K562 (cell line): Measurements from ENCODE around the gene TMOD3. TPM values are rescaled to one million over a fixed set of nuclear protein-coding genes. Genes with fewer than 3 reads are reported as not detected.

Experiments
- AFF1 ChIP-seq, 2 experiments: fragments of 450-650 bp; IDR thresholded peaks; 2 replicates each; pipeline ENCODE4 v1.6.1; 2018; ENCODE audit warnings: mild to moderate bottlenecking in 2 of 2, low read depth in 1 of 2; ENCODE audit not compliant: partially characterized antibody in 2 of 2
- BRD9 ChIP-seq: fragments of 450-650 bp; IDR thresholded peaks from 2 replicates; pipeline ENCODE4 v1.6.1; 2018; ENCODE audit warnings: low read depth; ENCODE audit not compliant: partially characterized antibody
- E4F1 ChIP-seq: fragments of 250-450 bp; sonication (Bioruptor Pico); IDR thresholded peaks from 2 replicates; pipeline ENCODE4 v1.5.0; 2021; ENCODE audit warnings: mild to moderate bottlenecking, borderline replicate concordance
- EWSR1 ChIP-seq: fragments of 450-650 bp; IDR thresholded peaks from 2 replicates; pipeline ENCODE4 v1.6.1; 2018; ENCODE audit warnings: borderline replicate concordance, mild to moderate bottlenecking, low read depth, moderate library complexity; ENCODE audit not compliant: partially characterized antibody
- KAT7 ChIP-seq: sonication (generic); formaldehyde crosslinking; IDR thresholded peaks from 2 replicates; pipeline ENCODE4 v1.8.0; 2022; ENCODE audit warnings: missing genetic modification reagents, mild to moderate bottlenecking, borderline replicate concordance
- KDM1A ChIP-seq, 2 experiments: fragments of 450-650 bp; IDR thresholded peaks; 2 replicates each; pipeline ENCODE4 v1.6.1; 2016; ENCODE audit warnings: mild to moderate bottlenecking in 2 of 2
- MAFG ChIP-seq: fragments of 450-650 bp; conservative IDR thresholded peaks from 2 replicates; pipeline ENCODE4 v1.6.1; 2016; ENCODE audit warnings: missing genetic modification characterization, missing compliant biosample characterization
- NCOA6 ChIP-seq: fragments of 450-650 bp; IDR thresholded peaks from 2 replicates; pipeline ENCODE4 v1.6.1; 2017; ENCODE audit warnings: mild to moderate bottlenecking
- POLR3A ChIP-seq: IDR thresholded peaks from 2 replicates; pipeline ENCODE4 v1.6.1; 2011; ENCODE audit warnings: borderline replicate concordance, mild to moderate bottlenecking, moderate library complexity; ENCODE audit not compliant: insufficient read length, insufficient read depth; ENCODE audit errors: extremely low read depth
- RBFOX2 ChIP-seq: fragments of 200-400 bp; formaldehyde crosslinking; IDR thresholded peaks from 2 replicates; pipeline ENCODE4 v1.6.1; 2017; ENCODE audit warnings: low read depth, mild to moderate bottlenecking, low read length, moderate library complexity
- RCOR1 ChIP-seq, 2 experiments: IDR thresholded peaks; 2 replicates each; pipeline ENCODE4 v1.6.1; 2012; ENCODE audit warnings: low read depth in 2 of 2, low read length in 2 of 2, borderline replicate concordance in 1 of 2, improper control_type of control experiment in 1 of 2
- RUNX1 ChIP-seq: sonication (generic); IDR thresholded peaks from 2 replicates; pipeline ENCODE4 v1.6.1; 2016; ENCODE audit warnings: antibody characterized with exemption, low read depth
- TAL1 ChIP-seq: fragments of 450-650 bp; IDR thresholded peaks from 2 replicates; pipeline ENCODE4 v1.6.1; 2016; ENCODE audit warnings: mild to moderate bottlenecking
- WHSC1 ChIP-seq: IDR thresholded peaks from one replicate; pipeline ENCODE4 v1.6.1; 2012; ENCODE audit warnings: low read length, control low read depth, inconsistent platforms
- XRCC3 ChIP-seq: fragments of 450-650 bp; IDR thresholded peaks from 2 replicates; pipeline ENCODE4 v1.6.1; 2017; ENCODE audit warnings: mild to moderate bottlenecking, moderate library complexity
- XRCC5 ChIP-seq: fragments of 200-400 bp; formaldehyde crosslinking; IDR thresholded peaks from 2 replicates; pipeline ENCODE4 v1.6.1; 2017; ENCODE audit warnings: low read depth, mild to moderate bottlenecking, low read length
- ZBTB7A ChIP-seq: IDR thresholded peaks from 2 replicates; pipeline ENCODE4 v1.6.1; 2011; ENCODE audit warnings: low read depth, mild to moderate bottlenecking, low read length, moderate library complexity, borderline replicate concordance; ENCODE audit not compliant: control insufficient read depth
- ZNF197 ChIP-seq: fragments of 200-800 bp; sonication (Bioruptor generic); IDR thresholded peaks from 2 replicates; pipeline ENCODE4 v1.6.1; 2016; ENCODE audit warnings: low read depth, missing genetic modification characterization, missing compliant biosample characterization
- ZSCAN32 ChIP-seq: fragments of 450-650 bp; formaldehyde crosslinking; IDR thresholded peaks from 2 replicates; pipeline ENCODE4 v1.4.0; 2020; ENCODE audit warnings: mild to moderate bottlenecking, moderate library complexity
- polyA plus RNA-seq, 8 experiments: library from polyadenylated mRNA; depleted of rRNA in 4 of 8; stranded (reverse) in 5 of 8; unstranded in 3 of 8; fragments of >200 nt; fragmentation: Nextera tagmentation in 2 of 8; fragmentation: Illumina TruSeq in 1 of 8; extraction: Ambion mirVana in 2 of 8; extraction: Trizol in 1 of 8; gene quantifications; 2 replicates each; pipeline versions ENCODE4 v1.2.1 to v1.2.3, GENCODE V29; 2011 to 2014; ENCODE audit warnings: inconsistent platforms in 1 of 8, missing spikeins in 1 of 8
- total RNA-seq, 7 experiments: library from RNA; depleted of rRNA in 6 of 7; stranded (reverse); fragments of >200 nt in 6 of 7; fragmentation: Illumina TruSeq in 2 of 7; extraction: Trizol in 2 of 7; gene quantifications; 2 replicates each; pipeline versions ENCODE4 v1.2.1 to v1.2.3, GENCODE V29; 2011 to 2021; ENCODE audit warnings: low replicate concordance in 1 of 7
- TF ChIP-seq, protein P1 (sequence below): sonication (generic); formaldehyde crosslinking; IDR thresholded peaks from 2 replicates; pipeline ENCODE4 v1.8.0; 2023; ENCODE audit warnings: mild to moderate bottlenecking, missing genetic modification reagents

Gene TMOD3
- total and polyA plus RNA-seq, 9 of the 15 experiments (the other 6 are each of a cell fraction or from before 2014, with no cell fraction given) = 6.8 to 45.0 (median 30.9) TPM

- TF ChIP-seq NCOA6 = no peak
- TF ChIP-seq ZNF197 (CRISPR knock-in tag) = no peak
- TF ChIP-seq POLR3A = no peak
- no peak for TF ChIP-seq XRCC5
- peak; percentile 66; the same call in 1 of the 2 replicates for TF ChIP-seq KAT7 (CRISPR knock-in tag)
- no peak for TF ChIP-seq WHSC1
- no peak for TF ChIP-seq BRD9
- TF ChIP-seq E4F1 (CRISPR knock-in tag) = no peak
- TF ChIP-seq RUNX1 = no peak
- TF ChIP-seq RBFOX2 = peak; percentile 96
- no peak for TF ChIP-seq TAL1
- no peak for TF ChIP-seq XRCC3
- TF ChIP-seq RCOR1 (IDR thresholded peaks at IDR 0.05; ENCODE audit: borderline replicate concordance in 1 of 2, low read depth in 2 of 2, low read length in 2 of 2) = no peak
- TF ChIP-seq KDM1A (IDR thresholded peaks at IDR 0.05) = no peak
- TF ChIP-seq MAFG = no peak
- TF ChIP-seq, protein P1, sequence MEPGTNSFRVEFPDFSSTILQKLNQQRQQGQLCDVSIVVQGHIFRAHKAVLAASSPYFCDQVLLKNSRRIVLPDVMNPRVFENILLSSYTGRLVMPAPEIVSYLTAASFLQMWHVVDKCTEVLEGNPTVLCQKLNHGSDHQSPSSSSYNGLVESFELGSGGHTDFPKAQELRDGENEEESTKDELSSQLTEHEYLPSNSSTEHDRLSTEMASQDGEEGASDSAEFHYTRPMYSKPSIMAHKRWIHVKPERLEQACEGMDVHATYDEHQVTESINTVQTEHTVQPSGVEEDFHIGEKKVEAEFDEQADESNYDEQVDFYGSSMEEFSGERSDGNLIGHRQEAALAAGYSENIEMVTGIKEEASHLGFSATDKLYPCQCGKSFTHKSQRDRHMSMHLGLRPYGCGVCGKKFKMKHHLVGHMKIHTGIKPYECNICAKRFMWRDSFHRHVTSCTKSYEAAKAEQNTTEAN = no peak
- TF ChIP-seq ZBTB7A = peak; percentile 78
- TF ChIP-seq ZSCAN32 (CRISPR knock-in tag) = no peak
- TF ChIP-seq AFF1 (IDR thresholded peaks at IDR 0.05; ENCODE audit: low read depth in 1 of 2, partially characterized antibody in 2 of 2) = peak in 1 of 2 experiments; percentile 78
- TF ChIP-seq EWSR1 = no peak
Measured at GRCh38 chr15:51829376-51830275, at the start of gene TMOD3 (continued).
